ENCODE measurements around the gene MYD88.

- TF ChIP-seq ERG (CRISPR knock-in tag; IDR thresholded peaks at IDR 0.05) (no peak), E2F5 (CRISPR knock-in tag; IDR thresholded peaks at IDR 0.05) (no peak), CTCF (IDR thresholded peaks at IDR 0.05) (no peak)
Observed at GRCh38 chr3:38139191-38139590, 730 bp downstream of the MYD88 start.
